Kidney (tissue), 14 donors: ENCODE results near the gene CCSER1. TPM values are rescaled to one million over a fixed set of nuclear protein-coding genes. Genes with fewer than 3 reads are reported as not detected.

Source experiments
- DNase-seq, 5 donors: peaks; one replicate each; pipeline ENCODE4 v3.0.0-alpha.2; 2013 to 2020
- FAIRE-seq: peaks from 2 replicates; lab custom pipeline; 2012; peaks lifted over from hg19 to GRCh38; lab: Jason Lieb, UNC
- H3K27ac ChIP-seq, 2 donors: one replicate each; pipeline ENCODE4 v1.7.0; 2013; ENCODE audit warnings: low read depth in 2 of 2, low read length in 2 of 2, inconsistent platforms in 1 of 2
- H3K27me3 ChIP-seq: one replicate; pipeline ENCODE4 v1.7.1; 2013; ENCODE audit warnings: low read length, inconsistent platforms; ENCODE audit not compliant: control insufficient read depth, insufficient read depth
- H3K36me3 ChIP-seq, 3 donors: one replicate each; pipeline versions ENCODE4 v1.7.0 to v1.7.1; 2013; ENCODE audit warnings: low read length in 3 of 3, control low read depth in 1 of 3, inconsistent platforms in 1 of 3; ENCODE audit not compliant: insufficient read depth in 3 of 3, control insufficient read depth in 2 of 3
- H3K4me1 ChIP-seq, 3 donors: one replicate each; pipeline versions ENCODE4 v1.7.0 to v1.7.1; 2013; ENCODE audit warnings: low read length in 3 of 3, inconsistent platforms in 1 of 3, low read depth in 1 of 3; ENCODE audit not compliant: control insufficient read depth in 2 of 3, insufficient read depth in 2 of 3
- H3K4me3 ChIP-seq, 3 donors: one replicate each; pipeline versions ENCODE4 v1.7.0 to v1.8.1; 2013; ENCODE audit warnings: low read length in 3 of 3, control low read depth in 1 of 3, inconsistent platforms in 1 of 3
- H3K9ac ChIP-seq, 3 donors: one replicate each; pipeline versions ENCODE4 v1.7.0 to v1.7.1; 2013; ENCODE audit warnings: low read length in 3 of 3, control low read depth in 1 of 3, inconsistent platforms in 1 of 3
- H3K9me3 ChIP-seq, 3 donors: one replicate each; pipeline versions ENCODE4 v1.7.0 to v1.7.1; 2013; ENCODE audit warnings: low read length in 3 of 3, control low read depth in 1 of 3, inconsistent platforms in 1 of 3; ENCODE audit not compliant: control insufficient read depth in 2 of 3, insufficient read depth in 1 of 3
- CTCF ChIP-seq: IDR thresholded peaks from 3 replicates; pipeline ENCODE4 v1.5.1; 2012; ENCODE audit warnings: mild to moderate bottlenecking, moderate library complexity, borderline replicate concordance; ENCODE audit not compliant: insufficient read depth; ENCODE audit errors: extremely low read depth
- intact Hi-C: fragments of 100-400 bp; cut with DNase I; formaldehyde crosslinking; loops from one replicate; pipeline ENCODE4 v1.11.1; 2022
- polyA plus RNA-seq: library from polyadenylated mRNA; stranded (reverse); fragments of 350-450 nt; fragmentation: Illumina TruSeq; extraction: RNeasy Lipid Tissue Mini Kit (QIAGEN cat#74804); gene quantifications from one replicate; pipeline ENCODE4 v1.2.3, GENCODE V29; 2014; ENCODE audit warnings: low read depth, low replicate concordance; ENCODE audit not compliant: insufficient read depth
- total RNA-seq: library from RNA; stranded (reverse); fragmentation: NEBNext Ultra II Directional; extraction: Animal tissue kit (Norgen Biotek cat#: 25700); gene quantifications from one replicate; pipeline ENCODE4 v1.2.1, GENCODE V29; 2021
- donor health status: control.
- donor health status: control.
- donor health status: control.
- donor health status: control.
- donor health status: control.
- donor health status: DM: yes; HTN: yes; CAD: no.
- donor health status: Normal renal cell carcinoma (clear cell type).

The CCSER1 gene
- total and polyA plus RNA-seq, 2 donors from 2014 or later: 4.2 to 26.8 TPM

GRCh38 chr4:90280954-90281353 is 153.8 kb downstream of the CCSER1 start:
- Histone ChIP-seq H3K9me3 (no peaks in the 10 kb centered on the region), H3K36me3 (no peaks in the 10 kb centered on the region), H3K27ac (no peak overlapping the region), H3K9ac (no peak overlapping the region), H3K4me3 (no peak overlapping the region), H3K27me3 (no peaks in the 10 kb centered on the region), H3K4me1 (no peaks in the 10 kb centered on the region)
- DNase-seq: no peak
- no peak for TF ChIP-seq CTCF
- FAIRE-seq: no peak
- intact Hi-C loops: no loop called here

- no peak for TF ChIP-seq CTCF
- Histone ChIP-seq H3K9me3 (no peaks in the 10 kb centered on the region), H3K27me3 (no peaks in the 10 kb centered on the region), H3K4me1 (no peaks in the 10 kb centered on the region), H3K9ac (no peak overlapping the region), H3K27ac (no peak overlapping the region), H3K4me3 (no peak overlapping the region), H3K36me3 (no peaks in the 10 kb centered on the region)
- DNase-seq: no peak
- intact Hi-C loops: no loop called here
- FAIRE-seq: no peak
Observed at GRCh38 chr4:90281541-90282355, 154.6 kb downstream of the CCSER1 start.

GRCh38 chr4:90290345-90290744 is 163.2 kb downstream of the CCSER1 start:
- no peak overlapping the region for H3K4me3 ChIP-seq
- H3K36me3 ChIP-seq: no peaks in the 10 kb centered on the region
- no peaks in the 10 kb centered on the region for H3K4me1 ChIP-seq
- H3K9me3 ChIP-seq: no peaks in the 10 kb centered on the region
- H3K27ac ChIP-seq: no peak overlapping the region
- FAIRE-seq (no peak), DNase-seq (no peak)
- H3K9ac ChIP-seq: no peak overlapping the region
- no peak for TF ChIP-seq CTCF
- intact Hi-C loops: no loop called here
- H3K27me3 ChIP-seq: no peaks in the 10 kb centered on the region

- H3K9ac ChIP-seq: no peak overlapping the region
- FAIRE-seq (no peak), DNase-seq (no peak)
- no peak overlapping the region for H3K4me3 ChIP-seq
- no peak overlapping the region for H3K27ac ChIP-seq
- intact Hi-C loops: no loop called here
- TF ChIP-seq CTCF: no peak
- no peaks in the 10 kb centered on the region for H3K4me1 ChIP-seq
- H3K36me3 ChIP-seq: no peaks in the 10 kb centered on the region
- no peaks in the 10 kb centered on the region for H3K9me3 ChIP-seq
- H3K27me3 ChIP-seq: no peaks in the 10 kb centered on the region
Observed at GRCh38 chr4:90292438-90292837, 165.2 kb downstream of the CCSER1 start.
